Measurements from ENCODE around the gene SRSF4. TPM values are rescaled to one million over a fixed set of nuclear protein-coding genes. Genes with fewer than 3 reads are reported as not detected.

The SRSF4 gene
- total RNA-seq = 100 to 1,000 TPM in 1 of 6 donors, 10 to 100 TPM in 5; 47.6 to 117 (median 74.0) TPM

DNA sequence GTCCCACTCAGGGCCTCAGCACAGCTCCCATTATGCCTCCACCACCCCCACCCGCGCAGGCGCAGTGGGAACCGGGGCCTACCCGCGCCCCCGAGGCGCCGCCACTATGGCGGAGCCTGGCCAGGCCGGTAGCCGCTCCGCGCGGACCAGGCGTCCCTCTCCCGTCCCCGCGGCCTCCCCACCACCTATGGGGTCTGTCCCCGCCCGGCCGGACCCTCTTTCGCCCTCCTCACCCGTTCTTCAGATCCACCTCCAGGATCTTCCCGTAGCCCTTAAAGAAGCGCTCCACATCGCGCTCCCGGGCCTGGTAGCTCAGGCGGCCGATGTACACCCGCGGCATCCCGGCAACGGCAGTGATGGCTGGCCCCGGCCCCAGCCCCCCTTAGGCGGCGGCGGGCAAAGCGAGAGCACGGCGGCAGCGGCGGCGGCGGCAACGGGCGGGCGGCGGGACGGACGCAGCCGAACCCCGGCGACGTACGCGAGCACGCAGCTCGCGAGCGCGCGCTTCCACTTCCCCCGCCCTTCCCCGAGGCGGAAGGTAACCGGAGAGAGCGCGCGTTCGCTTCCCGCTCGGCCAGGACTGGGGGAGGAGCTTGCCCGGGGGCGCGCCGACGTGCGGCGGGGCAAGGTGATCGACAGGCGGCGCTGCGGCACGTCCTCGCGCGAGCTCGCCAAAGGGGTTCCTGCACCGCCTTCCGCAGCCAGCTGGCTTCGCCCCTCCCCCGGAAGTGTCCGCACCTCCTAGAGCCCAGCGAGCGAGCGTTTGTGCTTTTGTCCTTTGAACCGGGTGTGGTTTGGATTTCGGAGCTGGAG, at the start of gene SRSF4:
TSS of gene SRSF4 (minus strand) at position 488 of the 813 bp plus-strand sequence. CDS start at position 340, 148 bp downstream.
- WGBS, 2 donors = 0 to 1% methylated on average over 2 to 68 of the region's 100 CpGs
- peak; percentile 99 to 100 for DNase-seq
- peak; percentile 98 to 99 for ATAC-seq (ENCODE audit: low FRiP score in 2 of 2)
- peak within 1 kb of the TSS; percentile 100 for H3K27ac ChIP-seq
- H3K4me3 ChIP-seq = peak within 1 kb of the TSS; percentile 67 to 93 (median 83)
- no peaks in the 10 kb centered on the region for H3K9me3 ChIP-seq
- peak; percentile 86 to 88 for TF ChIP-seq POLR2AphosphoS5 (IDR thresholded peaks at IDR 0.05)
- TF ChIP-seq POLR2A (IDR thresholded peaks at IDR 0.05) = peak in 3 of 4 donors; percentile 92 to 98 (median 93)
- TF ChIP-seq, protein P1, sequence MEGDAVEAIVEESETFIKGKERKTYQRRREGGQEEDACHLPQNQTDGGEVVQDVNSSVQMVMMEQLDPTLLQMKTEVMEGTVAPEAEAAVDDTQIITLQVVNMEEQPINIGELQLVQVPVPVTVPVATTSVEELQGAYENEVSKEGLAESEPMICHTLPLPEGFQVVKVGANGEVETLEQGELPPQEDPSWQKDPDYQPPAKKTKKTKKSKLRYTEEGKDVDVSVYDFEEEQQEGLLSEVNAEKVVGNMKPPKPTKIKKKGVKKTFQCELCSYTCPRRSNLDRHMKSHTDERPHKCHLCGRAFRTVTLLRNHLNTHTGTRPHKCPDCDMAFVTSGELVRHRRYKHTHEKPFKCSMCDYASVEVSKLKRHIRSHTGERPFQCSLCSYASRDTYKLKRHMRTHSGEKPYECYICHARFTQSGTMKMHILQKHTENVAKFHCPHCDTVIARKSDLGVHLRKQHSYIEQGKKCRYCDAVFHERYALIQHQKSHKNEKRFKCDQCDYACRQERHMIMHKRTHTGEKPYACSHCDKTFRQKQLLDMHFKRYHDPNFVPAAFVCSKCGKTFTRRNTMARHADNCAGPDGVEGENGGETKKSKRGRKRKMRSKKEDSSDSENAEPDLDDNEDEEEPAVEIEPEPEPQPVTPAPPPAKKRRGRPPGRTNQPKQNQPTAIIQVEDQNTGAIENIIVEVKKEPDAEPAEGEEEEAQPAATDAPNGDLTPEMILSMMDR (IDR thresholded peaks at IDR 0.05) = peak; percentile 63 to 97 (median 96)
- TF ChIP-seq EP300 (IDR thresholded peaks at IDR 0.05) = peak in 1 of 4 donors; percentile 79
- no peaks in the 10 kb centered on the region for H3K27me3 ChIP-seq
- H3K4me1 ChIP-seq = peaks cover 43 to 53% (median 45%) of the 10 kb centered on the region in 4 donors
- H3K36me3 ChIP-seq = peaks cover 0 to 7% (median 2%) of the 10 kb centered on the region in 4 donors

DNA sequence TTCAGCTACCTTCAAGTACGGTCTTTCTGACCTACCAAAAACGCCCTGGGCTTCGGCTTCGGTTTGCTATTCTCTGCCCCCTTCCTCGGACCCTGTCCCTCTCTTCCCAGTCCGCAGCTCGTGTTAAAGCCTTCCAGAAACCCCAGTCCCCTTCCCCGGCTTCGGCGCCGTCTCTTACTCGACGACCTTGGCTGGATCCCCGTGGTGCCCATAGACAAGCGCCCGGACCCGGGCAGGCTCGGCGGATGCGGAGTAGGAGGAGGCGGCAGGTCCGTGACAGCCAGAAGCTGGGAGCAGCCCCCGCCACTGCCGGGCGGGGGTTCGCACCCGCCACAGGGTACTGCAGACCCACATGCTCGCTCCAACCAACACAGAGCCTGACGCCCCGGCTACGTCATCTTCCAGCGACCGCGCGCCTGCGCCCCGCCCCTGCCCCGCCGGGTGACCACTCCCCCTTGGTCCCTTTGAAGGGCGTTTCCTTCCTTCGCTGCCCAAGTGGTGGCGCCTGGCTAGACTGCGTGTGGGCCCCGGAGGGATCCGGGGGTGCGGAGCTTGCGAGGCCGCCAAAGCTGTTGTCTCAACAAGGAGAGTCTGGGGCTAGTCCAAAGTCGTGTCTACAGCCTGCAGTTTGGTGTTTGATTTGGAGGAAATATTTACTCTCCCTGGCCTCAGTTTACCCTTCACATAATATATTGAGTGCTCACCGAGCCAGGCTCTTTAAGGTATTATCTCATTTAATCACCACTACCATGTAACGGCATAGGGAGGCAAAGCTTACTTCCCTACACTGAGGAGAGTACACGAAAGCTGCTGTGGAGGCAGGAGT, 49.1 kb upstream of the SRSF4 start, which contains the start of gene MECR:
TSS of gene MECR (minus strand) at position 382 of the 826 bp plus-strand sequence. CDS start at position 354, 28 bp downstream.
- peak; percentile 92 to 100 for DNase-seq

DNA sequence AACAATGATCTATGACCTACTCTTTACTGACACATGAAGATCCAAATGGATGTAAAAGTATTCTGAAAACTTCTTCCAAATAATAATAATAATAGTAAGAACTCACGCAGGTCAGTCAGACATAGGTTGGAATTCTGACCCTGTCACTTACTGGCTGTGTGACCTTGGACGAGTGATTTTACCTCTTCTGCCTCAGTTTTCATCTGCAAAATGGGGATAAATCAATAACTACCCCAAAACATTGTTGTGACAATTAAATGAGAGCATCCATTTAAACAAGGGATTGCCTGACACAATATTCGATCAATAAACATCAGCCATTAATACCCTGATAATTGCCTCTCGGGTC, 48.5 kb upstream of the SRSF4 start:
- 17 to 22% methylated on average over 4 of the region's 4 CpGs for WGBS, 2 donors
- Histone ChIP-seq H3K4me3 (peak overlapping the region; percentile 58 to 85 (median 72)), H3K4me1 (peaks cover 7 to 18% (median 12%) of the 10 kb centered on the region in 4 donors), H3K36me3 (no peaks in the 10 kb centered on the region), H3K9me3 (no peaks in the 10 kb centered on the region), H3K27me3 (no peaks in the 10 kb centered on the region), H3K27ac (peak overlapping the region in 3 of 4 donors; percentile 67 to 71 (median 68))
- TF ChIP-seq, protein P1 (IDR thresholded peaks at IDR 0.05) = no peak
- TF ChIP-seq POLR2A (IDR thresholded peaks at IDR 0.05) (no peak), POLR2AphosphoS5 (IDR thresholded peaks at IDR 0.05) (no peak), EP300 (IDR thresholded peaks at IDR 0.05) (no peak)
- DNase-seq (no peak), ATAC-seq (ENCODE audit: low FRiP score in 2 of 2) (no peak)

More for the DNA sequence above, 49.1 kb upstream of the SRSF4 start, which contains the start of gene MECR:
- H3K27ac ChIP-seq = peak within 1 kb of the TSS; percentile 67 to 73 (median 70)
- no peaks in the 10 kb centered on the region for H3K9me3 ChIP-seq
- no peaks in the 10 kb centered on the region for H3K36me3 ChIP-seq
- WGBS, 2 donors = 3 to 4% methylated on average over 40 to 41 of the region's 52 CpGs
- H3K4me1 ChIP-seq = peaks cover 7 to 18% (median 13%) of the 10 kb centered on the region in 4 donors
- H3K27me3 ChIP-seq = no peaks in the 10 kb centered on the region
- TF ChIP-seq, protein P1 (IDR thresholded peaks at IDR 0.05) = peak in 3 of 6 experiments; percentile 19 to 45 (median 20)
- no peak for TF ChIP-seq EP300 (IDR thresholded peaks at IDR 0.05)
- peak; percentile 25 to 68 (median 48) for TF ChIP-seq POLR2A (IDR thresholded peaks at IDR 0.05)
- TF ChIP-seq POLR2AphosphoS5 (IDR thresholded peaks at IDR 0.05) = peak; percentile 77 to 86
- ATAC-seq (ENCODE audit: low FRiP score in 2 of 2) = peak; percentile 96 to 98
- peak within 1 kb of the TSS; percentile 58 to 85 (median 72) for H3K4me3 ChIP-seq

DNA sequence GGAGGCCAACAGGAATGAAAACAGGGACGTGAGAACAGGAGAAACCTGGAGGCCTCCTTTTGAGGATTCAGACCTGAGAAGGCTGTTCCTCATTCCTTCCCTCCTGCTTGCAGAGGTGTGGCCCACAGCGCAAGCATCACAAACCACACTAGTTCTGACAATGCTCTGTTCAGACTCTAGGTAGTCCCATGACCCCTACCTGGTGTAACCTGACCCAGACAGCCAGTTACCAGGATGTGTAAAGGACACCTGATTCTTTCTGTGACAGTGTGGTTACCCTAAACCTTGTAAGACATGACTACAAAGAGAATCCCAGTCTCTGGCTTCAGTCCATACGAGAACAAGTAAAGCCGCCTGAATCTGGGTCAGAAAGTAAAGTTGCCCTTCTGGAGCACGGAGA, 45.8 kb upstream of the SRSF4 start:
- TF ChIP-seq, protein P1 (IDR thresholded peaks at IDR 0.05) = no peak
- TF ChIP-seq POLR2AphosphoS5 (IDR thresholded peaks at IDR 0.05) (no peak), POLR2A (IDR thresholded peaks at IDR 0.05) (no peak), EP300 (IDR thresholded peaks at IDR 0.05) (no peak)
- WGBS, 2 donors = 93 to 96% methylated on average over 5 of the region's 5 CpGs
- DNase-seq (no peak), ATAC-seq (ENCODE audit: low FRiP score in 2 of 2) (no peak)
- peaks cover 7 to 18% (median 12%) of the 10 kb centered on the region in 4 donors for H3K4me1 ChIP-seq
- H3K27me3 ChIP-seq = no peaks in the 10 kb centered on the region
- no peak overlapping the region for H3K27ac ChIP-seq
- no peak overlapping the region for H3K4me3 ChIP-seq
- H3K36me3 ChIP-seq = peaks cover 0 to 6% (median 0%) of the 10 kb centered on the region in 4 donors
- H3K9me3 ChIP-seq = no peaks in the 10 kb centered on the region

All from upper lobe of left lung (tissue), 6 donors.